Measurements from ENCODE around the gene TCL1A.

DNA sequence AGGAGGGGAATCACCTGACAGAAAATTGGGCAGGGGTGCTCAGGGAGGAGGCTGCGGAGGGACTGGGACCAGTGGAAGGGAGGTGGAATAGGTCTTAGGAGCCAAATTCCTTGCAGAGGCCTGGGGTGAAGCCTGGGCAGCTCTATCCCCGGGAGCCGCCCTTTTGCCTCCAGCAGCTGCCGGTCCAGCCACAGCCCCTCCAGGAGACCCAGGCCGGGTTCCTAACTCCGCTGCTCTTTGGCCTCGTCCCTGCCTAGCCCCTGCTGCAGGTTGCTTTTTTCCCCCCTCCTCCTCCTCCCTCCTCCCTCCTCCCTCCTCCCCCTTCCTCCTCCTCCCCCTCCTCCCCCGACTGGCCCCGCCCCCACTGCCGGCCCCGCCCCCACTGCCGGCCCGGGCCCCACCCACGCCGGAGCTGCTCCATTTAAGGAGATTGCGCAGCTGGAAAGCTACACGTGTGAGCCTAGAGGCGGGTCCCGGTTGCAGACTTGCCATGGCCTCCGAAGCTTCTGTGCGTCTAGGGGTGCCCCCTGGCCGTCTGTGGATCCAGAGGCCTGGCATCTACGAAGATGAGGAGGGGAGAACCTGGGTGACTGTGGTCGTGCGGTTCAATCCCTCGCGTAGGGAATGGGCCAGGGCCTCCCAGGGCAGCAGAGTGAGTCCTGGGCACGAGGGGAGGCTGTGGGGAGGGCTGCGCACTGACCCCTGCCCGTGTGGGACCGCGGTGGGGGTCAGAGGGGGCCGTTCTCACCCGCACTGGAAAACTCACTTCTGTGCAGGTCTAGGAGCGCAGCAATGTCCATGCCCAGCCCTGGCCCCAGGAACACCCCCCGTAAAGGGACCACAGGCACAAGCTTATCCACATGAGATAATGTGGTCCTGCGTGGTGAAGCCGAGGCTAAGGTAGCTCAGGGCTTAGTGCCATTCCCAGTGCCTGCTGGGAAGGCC lies 27.7 kb downstream of the TCL1A start, which contains the start of gene TCL1B:
- TF ChIP-seq, protein P1, sequence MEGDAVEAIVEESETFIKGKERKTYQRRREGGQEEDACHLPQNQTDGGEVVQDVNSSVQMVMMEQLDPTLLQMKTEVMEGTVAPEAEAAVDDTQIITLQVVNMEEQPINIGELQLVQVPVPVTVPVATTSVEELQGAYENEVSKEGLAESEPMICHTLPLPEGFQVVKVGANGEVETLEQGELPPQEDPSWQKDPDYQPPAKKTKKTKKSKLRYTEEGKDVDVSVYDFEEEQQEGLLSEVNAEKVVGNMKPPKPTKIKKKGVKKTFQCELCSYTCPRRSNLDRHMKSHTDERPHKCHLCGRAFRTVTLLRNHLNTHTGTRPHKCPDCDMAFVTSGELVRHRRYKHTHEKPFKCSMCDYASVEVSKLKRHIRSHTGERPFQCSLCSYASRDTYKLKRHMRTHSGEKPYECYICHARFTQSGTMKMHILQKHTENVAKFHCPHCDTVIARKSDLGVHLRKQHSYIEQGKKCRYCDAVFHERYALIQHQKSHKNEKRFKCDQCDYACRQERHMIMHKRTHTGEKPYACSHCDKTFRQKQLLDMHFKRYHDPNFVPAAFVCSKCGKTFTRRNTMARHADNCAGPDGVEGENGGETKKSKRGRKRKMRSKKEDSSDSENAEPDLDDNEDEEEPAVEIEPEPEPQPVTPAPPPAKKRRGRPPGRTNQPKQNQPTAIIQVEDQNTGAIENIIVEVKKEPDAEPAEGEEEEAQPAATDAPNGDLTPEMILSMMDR (IDR thresholded peaks at IDR 0.05) = no peak
- no peak for TF ChIP-seq POLR2AphosphoS5 (IDR thresholded peaks at IDR 0.05)

Data from transverse colon (tissue), 4 donors.